Activated naive CD8-positive, alpha-beta T cell treated with anti-CD3 and anti-CD28 coated beads for 36 hours (primary cell): ENCODE data around the gene CDT1. TPM values are rescaled to one million over a fixed set of nuclear protein-coding genes. Genes with fewer than 3 reads are reported as not detected.
"Not testable (repeated sequence)": the region's sequence is repeated elsewhere in the genome, so short reads cannot be mapped to it uniquely, and the experiment has no call there.

Experiments used
- DNase-seq: peaks from one replicate; pipeline ENCODE4 v3.0.0; 2021
- H3K27ac Mint-ChIP-seq: one replicate; pipeline ENCODE4 v1.8.0; 2022; ENCODE audit warnings: mild to moderate bottlenecking, moderate library complexity, mixed read lengths
- H3K27me3 Mint-ChIP-seq: one replicate; pipeline ENCODE4 v1.8.0; 2022; ENCODE audit warnings: mild to moderate bottlenecking, mixed read lengths
- H3K36me3 Mint-ChIP-seq: one replicate; pipeline ENCODE4 v1.8.0; 2021; ENCODE audit warnings: mild to moderate bottlenecking, mixed read lengths
- H3K4me1 Mint-ChIP-seq: one replicate; pipeline ENCODE4 v1.8.0; 2021; ENCODE audit warnings: mixed read lengths
- H3K4me3 Mint-ChIP-seq: one replicate; pipeline ENCODE4 v1.8.0; 2022; ENCODE audit warnings: mild to moderate bottlenecking, moderate library complexity, mixed read lengths
- H3K9me3 Mint-ChIP-seq: one replicate; pipeline ENCODE4 v1.8.0; 2022; ENCODE audit warnings: mixed read lengths
- total RNA-seq, 2 experiments: library from RNA; stranded (reverse); gene quantifications; one replicate each; pipeline ENCODE4 v1.2.3, GENCODE V29; 2021

The CDT1 gene
- total RNA-seq, 2 experiments from 2014 or later: 156 to 158 TPM

- Mint-ChIP-seq H3K4me1 (peaks cover 15% of the 10 kb centered on the region), H3K27ac (no peak overlapping the region), H3K27me3 (no peaks in the 10 kb centered on the region), H3K36me3 (peaks cover 3% of the 10 kb centered on the region), H3K9me3 (no peaks in the 10 kb centered on the region), H3K4me3 (no peak overlapping the region)
- DNase-seq: no peak
Observed at GRCh38 chr16:88763502-88764053, 40.0 kb upstream of the CDT1 start.

GRCh38 chr16:88764080-88764479 is 39.5 kb upstream of the CDT1 start:
- no peaks in the 10 kb centered on the region for H3K36me3 Mint-ChIP-seq
- H3K27me3 Mint-ChIP-seq: no peaks in the 10 kb centered on the region
- peaks cover 15% of the 10 kb centered on the region for H3K4me1 Mint-ChIP-seq
- H3K4me3 Mint-ChIP-seq: no peak overlapping the region
- DNase-seq: no peak
- H3K27ac Mint-ChIP-seq: no peak overlapping the region
- no peaks in the 10 kb centered on the region for H3K9me3 Mint-ChIP-seq

DNA sequence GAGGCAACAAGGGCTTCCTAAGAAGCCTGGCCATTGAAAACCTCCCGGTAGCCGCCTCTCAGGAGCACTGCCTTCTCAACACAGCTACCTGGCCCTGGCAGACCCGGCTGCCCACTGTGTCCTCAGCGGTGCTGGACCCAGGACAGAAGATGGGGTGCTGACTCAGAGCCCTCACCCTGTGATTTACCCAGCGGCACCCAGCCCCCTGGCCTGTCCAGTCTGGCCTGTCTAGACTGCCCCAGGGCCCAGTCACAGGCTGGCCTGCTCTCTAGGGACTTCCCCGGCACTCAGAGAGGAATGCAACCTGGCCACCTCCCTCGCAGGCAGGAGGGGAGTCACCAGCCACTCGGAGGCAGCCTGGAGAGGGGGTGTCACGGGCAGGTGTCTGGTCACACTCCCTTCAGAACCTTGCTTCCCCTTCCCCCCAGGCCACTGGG is 38.7 kb upstream of the CDT1 start:
- no peak for DNase-seq
- no peaks in the 10 kb centered on the region for H3K27me3 Mint-ChIP-seq
- no peaks in the 10 kb centered on the region for H3K36me3 Mint-ChIP-seq
- peaks cover 19% of the 10 kb centered on the region for H3K4me1 Mint-ChIP-seq
- H3K4me3 Mint-ChIP-seq: no peak overlapping the region
- H3K9me3 Mint-ChIP-seq: no peaks in the 10 kb centered on the region
- H3K27ac Mint-ChIP-seq: no peak overlapping the region

DNA sequence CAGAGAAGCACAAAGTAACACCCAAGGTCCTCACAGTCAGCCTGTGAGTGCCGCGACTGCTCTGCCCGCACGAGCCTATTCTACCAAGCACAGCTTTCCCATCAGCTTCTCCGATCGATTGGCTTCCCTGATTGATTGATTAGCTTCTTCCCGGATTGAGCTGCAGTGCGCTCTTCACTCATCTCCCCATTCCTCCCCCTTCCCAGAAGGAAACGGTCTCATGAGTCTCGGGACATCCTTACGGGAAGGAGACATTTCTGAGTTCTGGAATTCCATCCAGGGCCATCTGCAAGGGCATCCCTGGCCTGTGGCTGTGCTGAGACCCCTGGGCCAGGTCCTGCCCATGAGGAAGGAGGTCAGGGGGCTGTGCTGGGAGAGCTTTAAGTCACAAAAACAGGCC is 36.6 kb upstream of the CDT1 start:
- no peak overlapping the region for H3K4me3 Mint-ChIP-seq
- no peaks in the 10 kb centered on the region for H3K36me3 Mint-ChIP-seq
- no peaks in the 10 kb centered on the region for H3K27me3 Mint-ChIP-seq
- no peak overlapping the region for H3K27ac Mint-ChIP-seq
- no peak for DNase-seq
- H3K4me1 Mint-ChIP-seq: peaks cover 29% of the 10 kb centered on the region
- H3K9me3 Mint-ChIP-seq: no peaks in the 10 kb centered on the region

DNA sequence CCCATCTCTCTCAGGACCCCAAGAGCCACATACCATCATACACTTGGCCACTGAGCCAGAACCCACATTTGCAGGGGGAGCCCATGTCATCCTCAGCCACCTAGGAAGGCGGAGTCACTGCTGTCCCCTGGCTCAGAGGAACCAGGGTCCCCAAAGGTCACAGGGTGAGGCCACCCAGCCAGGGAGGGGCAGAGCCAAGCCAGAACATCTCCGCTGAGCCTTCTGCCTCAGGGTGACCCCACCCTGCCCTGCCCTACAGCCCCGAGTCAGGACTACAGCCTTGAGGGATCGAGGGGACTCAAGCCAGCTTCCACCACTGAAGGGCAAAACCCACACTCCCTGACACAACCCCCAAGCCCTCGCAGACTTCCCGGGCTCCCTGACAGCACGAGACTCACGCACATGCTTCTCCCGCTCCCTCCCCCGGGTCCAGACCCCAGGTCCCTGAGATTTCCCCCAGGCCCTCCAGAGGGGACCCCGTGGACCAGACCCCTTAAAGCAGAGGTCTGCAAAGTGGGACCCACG is 36.0 kb upstream of the CDT1 start:
- H3K9me3 Mint-ChIP-seq: no peaks in the 10 kb centered on the region
- DNase-seq: no peak
- H3K36me3 Mint-ChIP-seq: no peaks in the 10 kb centered on the region
- H3K4me1 Mint-ChIP-seq: peaks cover 29% of the 10 kb centered on the region
- H3K27ac Mint-ChIP-seq: no peak overlapping the region
- H3K4me3 Mint-ChIP-seq: no peak overlapping the region
- no peaks in the 10 kb centered on the region for H3K27me3 Mint-ChIP-seq

DNA sequence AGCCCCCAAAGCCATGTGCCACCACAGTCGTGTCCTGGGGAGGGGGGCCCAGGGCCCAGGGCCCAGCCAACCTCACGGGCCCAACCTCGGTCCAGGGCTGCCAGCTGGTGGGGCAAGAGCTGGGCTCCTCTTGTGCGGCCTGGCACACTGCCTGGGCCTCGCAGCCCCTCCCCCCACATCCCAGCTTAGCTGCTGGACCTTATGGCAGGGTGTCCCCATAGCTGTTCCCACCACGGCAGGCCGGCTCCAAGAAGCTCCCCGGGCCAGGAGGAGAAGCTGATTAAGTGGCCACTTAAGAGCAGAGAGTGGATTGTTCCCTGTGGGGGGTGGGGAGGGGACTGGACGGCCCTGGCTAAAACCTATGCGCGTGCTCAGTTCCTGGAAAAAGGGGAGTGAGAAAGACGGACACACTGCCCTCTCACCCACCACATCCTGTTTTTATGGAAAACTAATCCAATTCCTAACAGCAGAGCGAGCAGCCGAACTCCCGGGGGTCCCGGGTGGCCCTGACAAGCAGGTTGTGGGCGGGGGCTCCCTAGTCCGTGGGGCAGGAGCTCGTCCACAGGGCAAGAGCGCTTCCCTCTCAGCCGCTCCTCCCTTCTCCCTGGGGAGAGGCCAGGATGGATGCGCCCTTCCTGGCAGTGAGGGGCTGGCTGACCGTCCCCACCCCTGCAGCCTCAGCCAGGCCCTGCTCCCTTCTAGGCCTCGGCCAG is 35.4 kb upstream of the CDT1 start:
- peaks cover 29% of the 10 kb centered on the region for H3K4me1 Mint-ChIP-seq
- no peak overlapping the region for H3K27ac Mint-ChIP-seq
- no peak overlapping the region for H3K4me3 Mint-ChIP-seq
- no peaks in the 10 kb centered on the region for H3K9me3 Mint-ChIP-seq
- no peaks in the 10 kb centered on the region for H3K36me3 Mint-ChIP-seq
- no peak for DNase-seq
- H3K27me3 Mint-ChIP-seq: no peaks in the 10 kb centered on the region

- Mint-ChIP-seq H3K4me3 (no peak overlapping the region), H3K36me3 (no peaks in the 10 kb centered on the region), H3K9me3 (no peaks in the 10 kb centered on the region), H3K27ac (no peak overlapping the region), H3K27me3 (no peaks in the 10 kb centered on the region), H3K4me1 (peaks cover 29% of the 10 kb centered on the region)
- DNase-seq: peak; percentile 35
Observed at GRCh38 chr16:88769617-88770460, 33.8 kb upstream of the CDT1 start.

DNA sequence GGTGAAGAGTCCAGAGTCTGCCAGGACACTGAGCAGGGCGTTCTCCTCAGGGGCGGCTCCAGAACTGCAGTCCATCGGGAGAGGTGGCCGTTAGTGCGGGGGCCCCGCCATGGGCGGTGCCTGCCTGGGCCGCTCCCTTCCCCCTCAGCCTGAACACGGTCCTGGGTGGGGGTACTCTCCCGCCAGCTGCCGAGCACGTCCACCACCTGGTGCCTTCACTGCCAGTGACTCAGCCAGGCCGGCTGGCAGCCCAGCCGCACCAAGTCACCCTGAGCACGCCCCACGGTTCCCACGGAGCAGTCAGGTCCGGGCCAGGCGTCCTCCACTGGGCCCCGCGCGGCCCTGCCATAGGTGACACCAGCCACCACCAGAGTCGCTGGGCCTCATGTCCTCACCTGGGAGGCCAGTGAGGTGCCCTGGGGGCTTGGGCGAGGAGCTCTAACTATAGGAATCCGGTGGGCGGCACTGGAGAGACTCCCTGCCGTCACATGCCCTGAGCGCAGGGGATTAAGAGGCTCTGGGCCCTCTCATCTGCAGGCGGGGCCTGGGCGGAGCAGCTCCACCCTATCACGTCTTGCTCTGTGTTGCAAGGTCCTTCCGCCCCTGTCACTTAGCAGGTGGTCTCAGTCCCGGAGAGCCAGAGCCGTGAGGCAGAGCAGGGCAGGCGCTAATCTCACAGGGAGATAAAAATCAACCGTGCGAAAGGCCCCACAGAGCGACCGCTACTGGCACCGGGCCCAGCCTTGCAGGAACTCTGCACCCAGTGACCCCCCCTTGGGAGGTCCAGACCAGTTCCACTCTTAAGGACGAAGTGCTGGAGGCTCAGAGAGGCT is 32.9 kb upstream of the CDT1 start:
- H3K4me3 Mint-ChIP-seq: peak overlapping the region; percentile 25
- H3K27ac Mint-ChIP-seq: peak overlapping the region; percentile 48
- H3K36me3 Mint-ChIP-seq: no peaks in the 10 kb centered on the region
- H3K27me3 Mint-ChIP-seq: no peaks in the 10 kb centered on the region
- peak; percentile 65 for DNase-seq
- peaks cover 29% of the 10 kb centered on the region for H3K4me1 Mint-ChIP-seq
- H3K9me3 Mint-ChIP-seq: no peaks in the 10 kb centered on the region

GRCh38 chr16:88771294-88771772 is 32.3 kb upstream of the CDT1 start:
- H3K27me3 Mint-ChIP-seq: no peaks in the 10 kb centered on the region
- DNase-seq: no peak
- H3K4me1 Mint-ChIP-seq: peaks cover 25% of the 10 kb centered on the region
- H3K36me3 Mint-ChIP-seq: no peaks in the 10 kb centered on the region
- peak overlapping the region; percentile 48 for H3K27ac Mint-ChIP-seq
- no peak overlapping the region for H3K4me3 Mint-ChIP-seq
- H3K9me3 Mint-ChIP-seq: no peaks in the 10 kb centered on the region

DNA sequence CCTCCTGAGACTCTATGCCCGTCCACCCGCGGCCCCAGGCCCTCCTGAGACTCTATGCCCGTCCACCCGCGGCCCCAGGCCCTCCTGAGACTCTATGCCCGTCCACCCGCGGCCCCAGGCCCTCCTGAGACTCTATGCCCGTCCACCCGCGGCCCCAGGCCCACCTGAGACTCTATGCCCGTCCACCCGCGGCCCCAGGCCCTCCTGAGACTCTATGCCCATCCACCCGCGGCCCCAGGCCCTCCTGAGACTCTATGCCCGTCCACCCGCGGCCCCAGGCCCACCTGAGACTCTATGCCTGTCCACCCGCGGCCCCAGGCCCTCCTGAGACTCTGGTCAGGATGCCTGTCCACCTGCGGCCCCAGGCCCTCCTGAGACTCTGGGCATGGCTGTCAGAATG is 31.8 kb upstream of the CDT1 start:
- H3K9me3 Mint-ChIP-seq, H3K27me3 Mint-ChIP-seq, H3K4me3 Mint-ChIP-seq, DNase-seq, H3K27ac Mint-ChIP-seq, H3K36me3 Mint-ChIP-seq: not testable (repeated sequence)
- H3K4me1 Mint-ChIP-seq: peaks cover 24% of the 10 kb centered on the region

GRCh38 chr16:88772871-88773811 is 30.4 kb upstream of the CDT1 start:
- Mint-ChIP-seq H3K27me3 (no peaks in the 10 kb centered on the region), H3K36me3 (no peaks in the 10 kb centered on the region)

GRCh38 chr16:88773812-88774291 is 29.7 kb upstream of the CDT1 start:
- Mint-ChIP-seq H3K4me3 (no peak overlapping the region), H3K9me3 (no peaks in the 10 kb centered on the region), H3K27me3 (no peaks in the 10 kb centered on the region), H3K36me3 (no peaks in the 10 kb centered on the region), H3K4me1 (peaks cover 14% of the 10 kb centered on the region), H3K27ac (no peak overlapping the region)
- no peak for DNase-seq

More at GRCh38 chr16:88772871-88773811, 30.4 kb upstream of the CDT1 start:
- no peaks in the 10 kb centered on the region for H3K9me3 Mint-ChIP-seq
- H3K27ac Mint-ChIP-seq: no peak overlapping the region
- no peak overlapping the region for H3K4me3 Mint-ChIP-seq
- no peak for DNase-seq
- peaks cover 14% of the 10 kb centered on the region for H3K4me1 Mint-ChIP-seq

- no peak for DNase-seq
- Mint-ChIP-seq H3K27ac (no peak overlapping the region), H3K36me3 (no peaks in the 10 kb centered on the region), H3K4me1 (peaks cover 11% of the 10 kb centered on the region), H3K4me3 (no peak overlapping the region), H3K9me3 (no peaks in the 10 kb centered on the region), H3K27me3 (no peaks in the 10 kb centered on the region)
Observed at GRCh38 chr16:88774544-88775393, 28.8 kb upstream of the CDT1 start.
